SK-N-SH treated with all-trans-retinoic acid at 6 μM for 48 hours (cell line): ENCODE measurements around the gene S100A1.
"Not testable (repeated sequence)": the region's sequence is repeated elsewhere in the genome, so short reads cannot be mapped to it uniquely, and the experiment has no call there.

ENCODE experiments used
- ATAC-seq: fragments of 200-7000 bp; cut with Tn5 transposase; 3 replicates; pipeline ENCODE4 v1.9.1; 2020; ENCODE audit warnings: mild to moderate bottlenecking, moderate library complexity
- ARNTL ChIP-seq: fragments of 450-650 bp; formaldehyde crosslinking; IDR thresholded peaks from 2 replicates; pipeline ENCODE4 v1.5.0; 2020; ENCODE audit warnings: low read depth, mild to moderate bottlenecking, moderate library complexity, borderline replicate concordance
- CSDC2 ChIP-seq: fragments of 250-450 bp; sonication (Bioruptor Pico); IDR thresholded peaks from 2 replicates; pipeline ENCODE4 v1.5.0; 2020; ENCODE audit warnings: mild to moderate bottlenecking, moderate library complexity
- CSRNP3 ChIP-seq: fragments of 250-450 bp; sonication (Bioruptor Pico); IDR thresholded peaks from 2 replicates; pipeline ENCODE4 v1.5.1; 2021; ENCODE audit warnings: mild to moderate bottlenecking, moderate library complexity
- ESRRG ChIP-seq: fragments of 250-450 bp; sonication (Bioruptor Pico); IDR thresholded peaks from 2 replicates; pipeline ENCODE4 v1.6.1; 2021; ENCODE audit warnings: mild to moderate bottlenecking
- GLIS3 ChIP-seq: fragments of 250-450 bp; sonication (Bioruptor Pico); IDR thresholded peaks from 2 replicates; pipeline ENCODE4 v1.5.0; 2020; ENCODE audit warnings: mild to moderate bottlenecking, moderate library complexity
- ISL1 ChIP-seq: fragments of 250-450 bp; sonication (Bioruptor Pico); IDR thresholded peaks from 2 replicates; pipeline ENCODE4 v2.1.2; 2022; ENCODE audit warnings: mild to moderate bottlenecking, moderate library complexity
- PATZ1 ChIP-seq: fragments of 250-450 bp; sonication (Bioruptor Pico); IDR thresholded peaks from 2 replicates; pipeline ENCODE4 v1.8.0; 2020; ENCODE audit warnings: mild to moderate bottlenecking, moderate library complexity, borderline replicate concordance
- RARB ChIP-seq: fragments of 250-450 bp; sonication (Bioruptor Pico); IDR thresholded peaks from 2 replicates; pipeline ENCODE4 v1.8.0; 2021; ENCODE audit warnings: mild to moderate bottlenecking, moderate library complexity
- TCF4 ChIP-seq: fragments of 250-450 bp; sonication (Bioruptor Pico); IDR thresholded peaks from 2 replicates; pipeline ENCODE4 v1.8.0; 2021; ENCODE audit warnings: mild to moderate bottlenecking, moderate library complexity, borderline replicate concordance
- TOX ChIP-seq: fragments of 250-450 bp; sonication (Bioruptor Pico); IDR thresholded peaks from 2 replicates; pipeline ENCODE4 v1.8.0; 2021; ENCODE audit warnings: mild to moderate bottlenecking, moderate library complexity, borderline replicate concordance
- ZC3H10 ChIP-seq: fragments of 250-450 bp; sonication (Bioruptor Pico); IDR thresholded peaks from 2 replicates; pipeline ENCODE4 v1.5.1; 2021; ENCODE audit warnings: mild to moderate bottlenecking, moderate library complexity
- ZFP3 ChIP-seq: fragments of 250-450 bp; sonication (Bioruptor Pico); IDR thresholded peaks from 2 replicates; pipeline ENCODE4 v1.5.0; 2020; ENCODE audit warnings: mild to moderate bottlenecking, moderate library complexity
- ZFP30 ChIP-seq: fragments of 450-650 bp; formaldehyde crosslinking; IDR thresholded peaks from 2 replicates; pipeline ENCODE4 v1.5.0; 2022; ENCODE audit warnings: mild to moderate bottlenecking, moderate library complexity
- ZNF70 ChIP-seq: fragments of 450-650 bp; formaldehyde crosslinking; IDR thresholded peaks from 2 replicates; pipeline ENCODE4 v1.5.0; 2020; ENCODE audit warnings: mild to moderate bottlenecking, moderate library complexity
- ZNF8 ChIP-seq: fragments of 450-650 bp; formaldehyde crosslinking; IDR thresholded peaks from 2 replicates; pipeline ENCODE4 v1.5.0; 2020; ENCODE audit warnings: mild to moderate bottlenecking, moderate library complexity
- TF ChIP-seq, protein P1 (sequence below): fragments of 250-450 bp; sonication (Bioruptor Pico); IDR thresholded peaks from 2 replicates; pipeline ENCODE4 v1.5.0; 2020; ENCODE audit warnings: mild to moderate bottlenecking, moderate library complexity
- TF ChIP-seq, protein P2 (sequence below): fragments of 250-450 bp; sonication (Bioruptor Pico); IDR thresholded peaks from 2 replicates; pipeline ENCODE4 v1.8.0; 2021; ENCODE audit warnings: low read depth, mild to moderate bottlenecking, moderate library complexity, borderline replicate concordance
- TF ChIP-seq, protein P3 (sequence below): fragments of 250-450 bp; sonication (Bioruptor Pico); IDR thresholded peaks from 2 replicates; pipeline ENCODE4 v1.5.1; 2020; ENCODE audit warnings: low read depth, mild to moderate bottlenecking, moderate library complexity

The S100A1 gene

DNA sequence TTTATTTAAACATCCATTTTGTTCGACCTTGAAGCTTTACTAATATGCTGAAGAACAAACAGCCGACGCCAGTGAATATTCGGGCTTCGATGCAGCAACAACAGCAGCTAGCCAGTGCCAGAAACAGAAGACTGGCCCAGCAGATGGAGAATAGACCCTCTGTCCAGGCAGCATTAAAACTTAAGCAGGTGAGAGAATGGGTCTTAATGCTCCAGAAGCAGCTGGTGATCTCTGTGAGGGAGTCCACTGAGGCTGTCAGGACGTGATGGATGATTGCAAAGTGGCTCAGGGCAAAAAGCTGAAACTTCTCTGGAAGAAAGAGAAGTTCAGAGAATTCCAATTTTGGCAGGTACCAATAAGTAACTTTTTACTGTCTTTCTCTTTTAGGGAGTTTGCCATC lies 10.0 kb downstream of the S100A1 start (continued):
- TF ChIP-seq, protein P1, sequence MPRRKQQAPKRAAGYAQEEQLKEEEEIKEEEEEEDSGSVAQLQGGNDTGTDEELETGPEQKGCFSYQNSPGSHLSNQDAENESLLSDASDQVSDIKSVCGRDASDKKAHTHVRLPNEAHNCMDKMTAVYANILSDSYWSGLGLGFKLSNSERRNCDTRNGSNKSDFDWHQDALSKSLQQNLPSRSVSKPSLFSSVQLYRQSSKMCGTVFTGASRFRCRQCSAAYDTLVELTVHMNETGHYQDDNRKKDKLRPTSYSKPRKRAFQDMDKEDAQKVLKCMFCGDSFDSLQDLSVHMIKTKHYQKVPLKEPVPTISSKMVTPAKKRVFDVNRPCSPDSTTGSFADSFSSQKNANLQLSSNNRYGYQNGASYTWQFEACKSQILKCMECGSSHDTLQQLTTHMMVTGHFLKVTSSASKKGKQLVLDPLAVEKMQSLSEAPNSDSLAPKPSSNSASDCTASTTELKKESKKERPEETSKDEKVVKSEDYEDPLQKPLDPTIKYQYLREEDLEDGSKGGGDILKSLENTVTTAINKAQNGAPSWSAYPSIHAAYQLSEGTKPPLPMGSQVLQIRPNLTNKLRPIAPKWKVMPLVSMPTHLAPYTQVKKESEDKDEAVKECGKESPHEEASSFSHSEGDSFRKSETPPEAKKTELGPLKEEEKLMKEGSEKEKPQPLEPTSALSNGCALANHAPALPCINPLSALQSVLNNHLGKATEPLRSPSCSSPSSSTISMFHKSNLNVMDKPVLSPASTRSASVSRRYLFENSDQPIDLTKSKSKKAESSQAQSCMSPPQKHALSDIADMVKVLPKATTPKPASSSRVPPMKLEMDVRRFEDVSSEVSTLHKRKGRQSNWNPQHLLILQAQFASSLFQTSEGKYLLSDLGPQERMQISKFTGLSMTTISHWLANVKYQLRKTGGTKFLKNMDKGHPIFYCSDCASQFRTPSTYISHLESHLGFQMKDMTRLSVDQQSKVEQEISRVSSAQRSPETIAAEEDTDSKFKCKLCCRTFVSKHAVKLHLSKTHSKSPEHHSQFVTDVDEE, result no peak
- TF ChIP-seq CSRNP3, result no peak
- TF ChIP-seq TCF4 (CRISPR knock-in tag), result no peak
- TF ChIP-seq CSDC2, result no peak
- no peak for TF ChIP-seq ISL1 (CRISPR knock-in tag)

GRCh38 chr1:153639280-153639679 lies 11.0 kb downstream of the S100A1 start:
- TF ChIP-seq ISL1 (CRISPR knock-in tag) (no peak), ZFP30 (CRISPR knock-in tag) (no peak), ZFP3 (CRISPR knock-in tag) (no peak), ZC3H10 (no peak), PATZ1 (CRISPR knock-in tag) (no peak), RARB (CRISPR knock-in tag) (no peak), ARNTL (no peak), TOX (CRISPR knock-in tag) (no peak), CSRNP3 (no peak)
- TF ChIP-seq, protein P2, sequence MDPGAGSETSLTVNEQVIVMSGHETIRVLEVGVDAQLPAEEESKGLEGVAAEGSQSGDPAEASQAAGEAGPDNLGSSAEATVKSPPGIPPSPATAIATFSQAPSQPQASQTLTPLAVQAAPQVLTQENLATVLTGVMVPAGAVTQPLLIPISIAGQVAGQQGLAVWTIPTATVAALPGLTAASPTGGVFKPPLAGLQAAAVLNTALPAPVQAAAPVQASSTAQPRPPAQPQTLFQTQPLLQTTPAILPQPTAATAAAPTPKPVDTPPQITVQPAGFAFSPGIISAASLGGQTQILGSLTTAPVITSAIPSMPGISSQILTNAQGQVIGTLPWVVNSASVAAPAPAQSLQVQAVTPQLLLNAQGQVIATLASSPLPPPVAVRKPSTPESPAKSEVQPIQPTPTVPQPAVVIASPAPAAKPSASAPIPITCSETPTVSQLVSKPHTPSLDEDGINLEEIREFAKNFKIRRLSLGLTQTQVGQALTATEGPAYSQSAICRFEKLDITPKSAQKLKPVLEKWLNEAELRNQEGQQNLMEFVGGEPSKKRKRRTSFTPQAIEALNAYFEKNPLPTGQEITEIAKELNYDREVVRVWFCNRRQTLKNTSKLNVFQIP (CRISPR knock-in tag), result no peak
- ATAC-seq, result no peak

DNA sequence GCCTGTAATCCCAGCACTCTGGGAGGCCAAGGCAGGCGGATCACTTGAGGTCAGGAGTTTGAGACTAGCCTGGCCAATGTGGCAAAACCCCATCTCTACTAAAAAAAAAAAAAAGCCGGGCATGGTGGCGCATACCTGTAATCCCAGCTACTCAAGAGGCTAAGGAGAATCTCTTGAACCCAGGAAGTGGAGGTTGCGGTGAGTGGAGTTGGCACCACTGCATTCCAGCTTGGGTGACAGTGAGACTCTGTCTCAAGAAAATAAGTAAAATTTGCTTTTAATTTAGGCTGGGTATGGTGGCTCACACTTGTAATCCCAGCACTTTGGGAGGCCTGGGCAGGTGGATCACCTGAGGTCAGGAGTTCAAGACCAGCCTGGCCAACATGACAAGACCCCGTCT lies 12.0 kb downstream of the S100A1 start:
- ATAC-seq, result not testable (repeated sequence)

- ATAC-seq, result no peak
- no peak for TF ChIP-seq ZFP30 (CRISPR knock-in tag)
- no peak for TF ChIP-seq CSRNP3
- TF ChIP-seq ISL1 (CRISPR knock-in tag), result no peak
- TF ChIP-seq ZFP3 (CRISPR knock-in tag), result no peak
- no peak for TF ChIP-seq GLIS3 (CRISPR knock-in tag)
- TF ChIP-seq PATZ1 (CRISPR knock-in tag), result no peak
- TF ChIP-seq ZNF8, result no peak
- TF ChIP-seq, protein P3, sequence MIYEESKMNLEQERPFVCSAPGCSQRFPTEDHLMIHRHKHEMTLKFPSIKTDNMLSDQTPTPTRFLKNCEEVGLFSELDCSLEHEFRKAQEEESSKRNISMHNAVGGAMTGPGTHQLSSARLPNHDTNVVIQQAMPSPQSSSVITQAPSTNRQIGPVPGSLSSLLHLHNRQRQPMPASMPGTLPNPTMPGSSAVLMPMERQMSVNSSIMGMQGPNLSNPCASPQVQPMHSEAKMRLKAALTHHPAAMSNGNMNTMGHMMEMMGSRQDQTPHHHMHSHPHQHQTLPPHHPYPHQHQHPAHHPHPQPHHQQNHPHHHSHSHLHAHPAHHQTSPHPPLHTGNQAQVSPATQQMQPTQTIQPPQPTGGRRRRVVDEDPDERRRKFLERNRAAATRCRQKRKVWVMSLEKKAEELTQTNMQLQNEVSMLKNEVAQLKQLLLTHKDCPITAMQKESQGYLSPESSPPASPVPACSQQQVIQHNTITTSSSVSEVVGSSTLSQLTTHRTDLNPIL (CRISPR knock-in tag), result no peak
- no peak for TF ChIP-seq ESRRG (CRISPR knock-in tag)
- TF ChIP-seq CSDC2, result no peak
- TF ChIP-seq, protein P1, result no peak
- no peak for TF ChIP-seq TOX (CRISPR knock-in tag)
- no peak for TF ChIP-seq ZNF70
- TF ChIP-seq ZC3H10, result no peak
These were observed 12.6 kb downstream of the S100A1 start for GRCh38 chr1:153640861-153641260.
